ENCODE measurements around the gene OR1K1. TPM values are rescaled to one million over a fixed set of nuclear protein-coding genes. Genes with fewer than 3 reads are reported as not detected.

OR1K1 gene
- total RNA-seq, result not detected

GRCh38 chr9:122800066-122801060, at the start of gene OR1K1:
OR1K1 (plus strand) TSS chr9:122800123; CDS start chr9:122800123, 0 bp downstream.
- H3K9me3 Mint-ChIP-seq, result no peaks in the 10 kb centered on the region
- H3K27me3 Mint-ChIP-seq, result no peaks in the 10 kb centered on the region
- H3K36me3 Mint-ChIP-seq, result no peaks in the 10 kb centered on the region
- no peak for DNase-seq
- H3K4me1 Mint-ChIP-seq, result no peaks in the 10 kb centered on the region
- H3K4me3 Mint-ChIP-seq, result no peak within 1 kb of the TSS
- H3K27ac Mint-ChIP-seq, result no peak within 1 kb of the TSS

- no peak for DNase-seq
- peaks cover 19% of the 10 kb centered on the region for H3K36me3 Mint-ChIP-seq
- H3K27me3 Mint-ChIP-seq, result peaks cover 3% of the 10 kb centered on the region
- H3K4me3 Mint-ChIP-seq, result no peak overlapping the region
- no peak overlapping the region for H3K27ac Mint-ChIP-seq
- H3K4me1 Mint-ChIP-seq, result no peaks in the 10 kb centered on the region
- H3K9me3 Mint-ChIP-seq, result peaks cover 25% of the 10 kb centered on the region
Observed at GRCh38 chr9:122754825-122755224, 45.1 kb upstream of the OR1K1 start.

GRCh38 chr9:122767817-122768216, 32.1 kb upstream of the OR1K1 start:
- DNase-seq, result no peak
- no peak overlapping the region for H3K27ac Mint-ChIP-seq

GRCh38 chr9:122777052-122777451, 22.9 kb upstream of the OR1K1 start:
- Mint-ChIP-seq H3K9me3 (peaks cover 11% of the 10 kb centered on the region), H3K4me3 (no peak overlapping the region), H3K27ac (no peak overlapping the region), H3K36me3 (no peaks in the 10 kb centered on the region), H3K27me3 (no peaks in the 10 kb centered on the region), H3K4me1 (no peaks in the 10 kb centered on the region)
- no peak for DNase-seq

More at GRCh38 chr9:122767817-122768216, 32.1 kb upstream of the OR1K1 start:
- Mint-ChIP-seq H3K27me3 (no peaks in the 10 kb centered on the region), H3K9me3 (peaks cover 31% of the 10 kb centered on the region), H3K4me3 (no peak overlapping the region), H3K36me3 (peaks cover 16% of the 10 kb centered on the region), H3K4me1 (no peaks in the 10 kb centered on the region)

GRCh38 chr9:122777935-122778627, 21.8 kb upstream of the OR1K1 start:
- no peak for DNase-seq
- no peaks in the 10 kb centered on the region for H3K4me1 Mint-ChIP-seq
- no peak overlapping the region for H3K4me3 Mint-ChIP-seq
- H3K27me3 Mint-ChIP-seq, result no peaks in the 10 kb centered on the region
- no peak overlapping the region for H3K27ac Mint-ChIP-seq
- peaks cover 6% of the 10 kb centered on the region for H3K9me3 Mint-ChIP-seq
- no peaks in the 10 kb centered on the region for H3K36me3 Mint-ChIP-seq

- Mint-ChIP-seq H3K9me3 (no peaks in the 10 kb centered on the region), H3K27me3 (no peaks in the 10 kb centered on the region), H3K4me3 (no peak overlapping the region), H3K4me1 (no peaks in the 10 kb centered on the region), H3K36me3 (no peaks in the 10 kb centered on the region), H3K27ac (no peak overlapping the region)
- no peak for DNase-seq
Observed at GRCh38 chr9:122779181-122779580, 20.7 kb upstream of the OR1K1 start.

GRCh38 chr9:122780026-122780425, 19.9 kb upstream of the OR1K1 start:
- Mint-ChIP-seq H3K9me3 (no peaks in the 10 kb centered on the region), H3K4me3 (no peak overlapping the region), H3K36me3 (no peaks in the 10 kb centered on the region), H3K4me1 (no peaks in the 10 kb centered on the region), H3K27ac (no peak overlapping the region), H3K27me3 (no peaks in the 10 kb centered on the region)
- DNase-seq, result no peak

- Mint-ChIP-seq H3K4me3 (no peak overlapping the region), H3K27me3 (no peaks in the 10 kb centered on the region), H3K27ac (no peak overlapping the region), H3K36me3 (no peaks in the 10 kb centered on the region), H3K9me3 (no peaks in the 10 kb centered on the region), H3K4me1 (no peaks in the 10 kb centered on the region)
- no peak for DNase-seq
Observed at GRCh38 chr9:122781671-122782070, 18.3 kb upstream of the OR1K1 start.

- DNase-seq, result no peak
- Mint-ChIP-seq H3K9me3 (no peaks in the 10 kb centered on the region), H3K4me1 (no peaks in the 10 kb centered on the region), H3K27me3 (no peaks in the 10 kb centered on the region), H3K4me3 (no peak overlapping the region), H3K36me3 (no peaks in the 10 kb centered on the region), H3K27ac (no peak overlapping the region)
Observed at GRCh38 chr9:122785269-122785668, 14.7 kb upstream of the OR1K1 start.

GRCh38 chr9:122786338-122786737, 13.6 kb upstream of the OR1K1 start:
- H3K9me3 Mint-ChIP-seq, result no peaks in the 10 kb centered on the region
- no peak overlapping the region for H3K4me3 Mint-ChIP-seq
- no peak for DNase-seq
- no peaks in the 10 kb centered on the region for H3K4me1 Mint-ChIP-seq
- H3K36me3 Mint-ChIP-seq, result no peaks in the 10 kb centered on the region
- H3K27ac Mint-ChIP-seq, result no peak overlapping the region
- no peaks in the 10 kb centered on the region for H3K27me3 Mint-ChIP-seq

- Mint-ChIP-seq H3K27ac (no peak within 1 kb of the TSS), H3K9me3 (no peaks in the 10 kb centered on the region), H3K36me3 (no peaks in the 10 kb centered on the region), H3K4me1 (no peaks in the 10 kb centered on the region), H3K27me3 (no peaks in the 10 kb centered on the region), H3K4me3 (no peak within 1 kb of the TSS)
- DNase-seq, result no peak
Observed at GRCh38 chr9:122788831-122789230, 11.1 kb upstream of the OR1K1 start, which contains the start of gene OR5C1. OR5C1 (plus strand) TSS chr9:122788933; CDS start chr9:122788933, 0 bp downstream.

- Mint-ChIP-seq H3K4me1 (no peaks in the 10 kb centered on the region), H3K36me3 (no peaks in the 10 kb centered on the region), H3K9me3 (no peaks in the 10 kb centered on the region), H3K4me3 (no peak overlapping the region), H3K27me3 (no peaks in the 10 kb centered on the region), H3K27ac (no peak overlapping the region)
- no peak for DNase-seq
Observed at GRCh38 chr9:122789256-122790046, 10.5 kb upstream of the OR1K1 start.

GRCh38 chr9:122791872-122792669, 7.9 kb upstream of the OR1K1 start:
- no peak overlapping the region for H3K27ac Mint-ChIP-seq
- H3K4me1 Mint-ChIP-seq, result no peaks in the 10 kb centered on the region
- no peaks in the 10 kb centered on the region for H3K9me3 Mint-ChIP-seq
- H3K27me3 Mint-ChIP-seq, result no peaks in the 10 kb centered on the region
- no peak for DNase-seq
- no peaks in the 10 kb centered on the region for H3K36me3 Mint-ChIP-seq
- no peak overlapping the region for H3K4me3 Mint-ChIP-seq

- H3K27ac Mint-ChIP-seq, result no peak overlapping the region
- no peaks in the 10 kb centered on the region for H3K9me3 Mint-ChIP-seq
- H3K36me3 Mint-ChIP-seq, result no peaks in the 10 kb centered on the region
- no peak for DNase-seq
- H3K4me1 Mint-ChIP-seq, result no peaks in the 10 kb centered on the region
- H3K27me3 Mint-ChIP-seq, result no peaks in the 10 kb centered on the region
- H3K4me3 Mint-ChIP-seq, result no peak overlapping the region
Observed at GRCh38 chr9:122797316-122798063, 2.4 kb upstream of the OR1K1 start.
